Measurements from ENCODE around the gene CCN2.
A peak's percentile ranks its signal among the peaks of the same experiment; 100 is the strongest.
"Not testable (repeated sequence)": the region's sequence is repeated elsewhere in the genome, so short reads cannot be mapped to it uniquely, and the experiment has no call there.

The CCN2 gene

GRCh38 chr6:131910956-131911355, 40.2 kb downstream of the CCN2 start:
- no peak for DNase-seq (ENCODE audit: low read depth in 3 of 3)

GRCh38 chr6:131910219-131910589, 41.0 kb downstream of the CCN2 start:
- no peak for DNase-seq (ENCODE audit: low read depth in 3 of 3)

- DNase-seq (ENCODE audit: low read depth in 3 of 3): peak; percentile 49 to 75 (median 57)
Observed at GRCh38 chr6:131909408-131910218, 41.6 kb downstream of the CCN2 start.

- DNase-seq (ENCODE audit: low read depth in 3 of 3): not testable (repeated sequence)
Observed at GRCh38 chr6:131908787-131909186, 42.4 kb downstream of the CCN2 start.

GRCh38 chr6:131903734-131904133, 47.4 kb downstream of the CCN2 start:
- not testable (repeated sequence) for DNase-seq (ENCODE audit: low read depth in 3 of 3)

GRCh38 chr6:131901326-131901873, 49.8 kb downstream of the CCN2 start:
- not testable (repeated sequence) for DNase-seq (ENCODE audit: low read depth in 3 of 3)

GRCh38 chr6:131900231-131900630, 50.9 kb downstream of the CCN2 start:
- no peak for DNase-seq (ENCODE audit: low read depth in 3 of 3)

- no peak for DNase-seq (ENCODE audit: low read depth in 3 of 3)
Observed at GRCh38 chr6:131898718-131899117, 52.5 kb downstream of the CCN2 start.

All from stimulated activated CD4-positive, alpha-beta T cell treated with anti-CD3 and anti-CD28 coated beads, TNF-alpha, amount 100 ng/mL, for 48 hours (primary cell).